Measurements from ENCODE around the gene MUC6.

DNA sequence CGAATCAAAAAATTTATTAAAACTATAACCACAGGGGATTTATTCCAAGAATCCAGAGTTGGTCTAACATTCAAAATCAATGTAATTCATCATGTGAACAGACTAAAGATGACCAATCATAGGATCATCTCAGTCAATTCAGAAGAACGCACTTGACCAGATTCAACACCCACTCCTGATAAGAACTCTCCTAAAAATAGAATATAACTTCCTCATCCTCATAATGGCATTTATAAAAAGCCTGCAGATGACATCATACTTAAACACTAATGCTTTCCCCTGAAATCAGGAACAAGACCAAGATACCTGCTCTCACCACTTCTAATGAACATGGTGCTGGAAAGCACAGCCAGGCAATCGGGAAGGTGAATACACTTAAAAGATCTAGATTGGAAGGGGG lies 27.6 kb upstream of the MUC6 start:
- TF ChIP-seq CTCF (IDR thresholded peaks at IDR 0.05) (no peak), YY1 (IDR thresholded peaks at IDR 0.05; ENCODE audit: low read depth) (no peak), FOSL2 (IDR thresholded peaks at IDR 0.05; ENCODE audit: borderline replicate concordance, low read depth) (no peak), RFX5 (IDR thresholded peaks at IDR 0.05; ENCODE audit: low read length) (no peak), ZBTB33 (IDR thresholded peaks at IDR 0.05; ENCODE audit: borderline replicate concordance, low read depth) (no peak), EP300 (IDR thresholded peaks at IDR 0.05; ENCODE audit: borderline replicate concordance in 1 of 2, low read depth in 1 of 2, low read length in 1 of 2) (no peak), MXI1 (IDR thresholded peaks at IDR 0.05; ENCODE audit: low read depth, low read length) (no peak), MEF2A (IDR thresholded peaks at IDR 0.05; ENCODE audit: borderline replicate concordance, low read depth) (no peak), TAF1 (IDR thresholded peaks at IDR 0.05; ENCODE audit: borderline replicate concordance, low read depth, low read length) (no peak), RXRA (IDR thresholded peaks at IDR 0.05; ENCODE audit: borderline replicate concordance, low read depth) (no peak), POLR2AphosphoS5 (IDR thresholded peaks at IDR 0.05; ENCODE audit: low read depth, low read length) (no peak)

All from SK-N-SH (cell line).